K562 (cell line): ENCODE results near the gene DBP. TPM values are rescaled to one million over a fixed set of nuclear protein-coding genes. Genes with fewer than 3 reads are reported as not detected.
A peak's percentile ranks its signal among the peaks of the same experiment; 100 is the strongest.

Experiments
- BRF2 ChIP-seq: IDR thresholded peaks from 3 replicates; pipeline ENCODE4 v1.6.1; 2011; ENCODE audit warnings: borderline replicate concordance, mild to moderate bottlenecking; ENCODE audit not compliant: insufficient read length, insufficient read depth
- ELF4 ChIP-seq: fragments of 450-650 bp; formaldehyde crosslinking; IDR thresholded peaks from 2 replicates; pipeline ENCODE4 v1.4.0; 2022; ENCODE audit warnings: missing genetic modification characterization
- MXI1 ChIP-seq: IDR thresholded peaks from 2 replicates; pipeline ENCODE4 v1.6.1; 2011; ENCODE audit warnings: low read depth, mild to moderate bottlenecking, improper control_type of control experiment, low read length
- PCBP2 ChIP-seq: fragments of 200-400 bp; formaldehyde crosslinking; IDR thresholded peaks from 2 replicates; pipeline ENCODE4 v1.6.1; 2018; ENCODE audit warnings: low read length, low read depth, mild to moderate bottlenecking, moderate library complexity; ENCODE audit not compliant: poor library complexity, severe bottlenecking
- RBM25 ChIP-seq: fragments of 200-400 bp; formaldehyde crosslinking; IDR thresholded peaks from 2 replicates; pipeline ENCODE4 v1.6.1; 2018; ENCODE audit warnings: low read length, low read depth, moderate library complexity; ENCODE audit not compliant: severe bottlenecking
- SETDB1 ChIP-seq: IDR thresholded peaks from one replicate; pipeline ENCODE4 v1.6.1; 2012; ENCODE audit warnings: low read length, control low read depth, inconsistent platforms
- SMAD3 ChIP-seq: fragments of 450-650 bp; formaldehyde crosslinking; conservative IDR thresholded peaks from 2 replicates; pipeline ENCODE4 v1.4.0; 2020; ENCODE audit warnings: mild to moderate bottlenecking
- SP1 ChIP-seq: sonication (generic); formaldehyde crosslinking; IDR thresholded peaks from 2 replicates; pipeline ENCODE4 v1.8.1; 2022; ENCODE audit warnings: mild to moderate bottlenecking, missing genetic modification reagents
- STAG1 ChIP-seq: sonication (generic); formaldehyde crosslinking; IDR thresholded peaks from 2 replicates; pipeline ENCODE4 v1.5.0; 2020; ENCODE audit warnings: missing genetic modification reagents, borderline replicate concordance
- ZBTB40 ChIP-seq, 2 experiments: fragments of 450-650 bp in 1 of 2; sonication (generic) in 1 of 2; formaldehyde crosslinking in 1 of 2; IDR thresholded peaks; 2 replicates each; pipeline versions ENCODE4 v1.7.1 to v1.9.0; 2016 to 2022; ENCODE audit warnings: inconsistent platforms in 1 of 2, mild to moderate bottlenecking in 1 of 2, missing genetic modification reagents in 1 of 2
- ZBTB43 ChIP-seq: sonication (generic); formaldehyde crosslinking; IDR thresholded peaks from 2 replicates; pipeline ENCODE4 v1.8.0; 2023; ENCODE audit warnings: mild to moderate bottlenecking, missing genetic modification reagents
- ZC3H4 ChIP-seq: sonication (generic); formaldehyde crosslinking; IDR thresholded peaks from 2 replicates; pipeline ENCODE4 v1.9.0; 2021; ENCODE audit warnings: missing genetic modification reagents, borderline replicate concordance
- ZNF232 ChIP-seq: sonication (generic); formaldehyde crosslinking; IDR thresholded peaks from 2 replicates; pipeline ENCODE4 v1.8.0; 2022; ENCODE audit warnings: mild to moderate bottlenecking, missing genetic modification reagents
- ZNF830 ChIP-seq: fragments of 250-450 bp; sonication (Bioruptor Pico); IDR thresholded peaks from 2 replicates; pipeline ENCODE4 v1.5.0; 2021; ENCODE audit warnings: mild to moderate bottlenecking
- polyA plus RNA-seq, 8 experiments: library from polyadenylated mRNA; depleted of rRNA in 4 of 8; stranded (reverse) in 5 of 8; unstranded in 3 of 8; fragments of >200 nt; fragmentation: Nextera tagmentation in 2 of 8; fragmentation: Illumina TruSeq in 1 of 8; extraction: Ambion mirVana in 2 of 8; extraction: Trizol in 1 of 8; gene quantifications; 2 replicates each; pipeline versions ENCODE4 v1.2.1 to v1.2.3, GENCODE V29; 2011 to 2014; ENCODE audit warnings: inconsistent platforms in 1 of 8, missing spikeins in 1 of 8
- total RNA-seq, 7 experiments: library from RNA; depleted of rRNA in 6 of 7; stranded (reverse); fragments of >200 nt in 6 of 7; fragmentation: Illumina TruSeq in 2 of 7; extraction: Trizol in 2 of 7; gene quantifications; 2 replicates each; pipeline versions ENCODE4 v1.2.1 to v1.2.3, GENCODE V29; 2011 to 2021; ENCODE audit warnings: low replicate concordance in 1 of 7
- TF ChIP-seq, protein P1 (sequence below): fragments of 250-450 bp; sonication (Bioruptor Pico); IDR thresholded peaks from 2 replicates; pipeline ENCODE4 v1.5.0; 2020; ENCODE audit warnings: mild to moderate bottlenecking

The DBP gene
- total and polyA plus RNA-seq, 9 of the 15 experiments (the other 6 are each of a cell fraction or from before 2014, with no cell fraction given), result 0.25 to 5.5 (median 1.8) TPM

- TF ChIP-seq BRF2, result no peak
- TF ChIP-seq SP1 (CRISPR knock-in tag), result peak; percentile 62; the same call in 1 of the 2 replicates
- TF ChIP-seq RBM25, result peak; percentile 90
- TF ChIP-seq SMAD3 (CRISPR knock-in tag), result no peak
- no peak for TF ChIP-seq MXI1
- TF ChIP-seq ZBTB40 (IDR thresholded peaks at IDR 0.05), result peak; percentile 27; the same call in 1 of the 2 replicates
- TF ChIP-seq ZBTB40 (CRISPR knock-in tag; IDR thresholded peaks at IDR 0.05), result peak; percentile 61; the same call in 1 of the 2 replicates
- peak; percentile 98 for TF ChIP-seq ZNF232 (CRISPR knock-in tag)
- no peak for TF ChIP-seq PCBP2
- no peak for TF ChIP-seq ZC3H4 (CRISPR knock-in tag)
- peak; percentile 87; the same call in 1 of the 2 replicates for TF ChIP-seq ZBTB43
- TF ChIP-seq STAG1 (CRISPR knock-in tag), result no peak
- no peak for TF ChIP-seq SETDB1
- no peak for TF ChIP-seq ZNF830 (CRISPR knock-in tag)
- TF ChIP-seq ELF4 (CRISPR knock-in tag), result no peak
- TF ChIP-seq, protein P1, sequence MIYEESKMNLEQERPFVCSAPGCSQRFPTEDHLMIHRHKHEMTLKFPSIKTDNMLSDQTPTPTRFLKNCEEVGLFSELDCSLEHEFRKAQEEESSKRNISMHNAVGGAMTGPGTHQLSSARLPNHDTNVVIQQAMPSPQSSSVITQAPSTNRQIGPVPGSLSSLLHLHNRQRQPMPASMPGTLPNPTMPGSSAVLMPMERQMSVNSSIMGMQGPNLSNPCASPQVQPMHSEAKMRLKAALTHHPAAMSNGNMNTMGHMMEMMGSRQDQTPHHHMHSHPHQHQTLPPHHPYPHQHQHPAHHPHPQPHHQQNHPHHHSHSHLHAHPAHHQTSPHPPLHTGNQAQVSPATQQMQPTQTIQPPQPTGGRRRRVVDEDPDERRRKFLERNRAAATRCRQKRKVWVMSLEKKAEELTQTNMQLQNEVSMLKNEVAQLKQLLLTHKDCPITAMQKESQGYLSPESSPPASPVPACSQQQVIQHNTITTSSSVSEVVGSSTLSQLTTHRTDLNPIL (CRISPR knock-in tag), result no peak
Measured at GRCh38 chr19:48637449-48637947, 319 bp upstream of the DBP start (continued).
